ENCODE results near the gene ZMPSTE24.

DNA sequence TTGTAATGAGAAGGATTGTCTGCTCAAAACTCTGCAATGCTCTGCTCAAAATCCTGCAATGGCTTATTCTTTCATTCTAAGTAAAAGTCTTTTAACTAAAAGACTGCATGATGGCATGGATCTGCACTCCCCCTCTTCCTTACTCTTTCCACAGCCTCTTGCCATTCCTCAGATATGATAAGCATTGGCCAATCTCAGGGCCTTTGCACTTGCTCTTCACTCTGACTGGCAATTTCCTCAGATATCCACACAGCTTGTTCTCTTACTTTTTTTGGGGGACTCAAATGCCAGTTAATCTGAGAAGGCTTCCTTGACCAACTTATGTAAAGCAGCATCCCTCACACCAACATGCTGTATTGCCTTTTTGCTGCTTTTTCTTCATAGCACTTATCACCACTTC, 2.8 kb upstream of the ZMPSTE24 start:
- TF ChIP-seq, protein P1, sequence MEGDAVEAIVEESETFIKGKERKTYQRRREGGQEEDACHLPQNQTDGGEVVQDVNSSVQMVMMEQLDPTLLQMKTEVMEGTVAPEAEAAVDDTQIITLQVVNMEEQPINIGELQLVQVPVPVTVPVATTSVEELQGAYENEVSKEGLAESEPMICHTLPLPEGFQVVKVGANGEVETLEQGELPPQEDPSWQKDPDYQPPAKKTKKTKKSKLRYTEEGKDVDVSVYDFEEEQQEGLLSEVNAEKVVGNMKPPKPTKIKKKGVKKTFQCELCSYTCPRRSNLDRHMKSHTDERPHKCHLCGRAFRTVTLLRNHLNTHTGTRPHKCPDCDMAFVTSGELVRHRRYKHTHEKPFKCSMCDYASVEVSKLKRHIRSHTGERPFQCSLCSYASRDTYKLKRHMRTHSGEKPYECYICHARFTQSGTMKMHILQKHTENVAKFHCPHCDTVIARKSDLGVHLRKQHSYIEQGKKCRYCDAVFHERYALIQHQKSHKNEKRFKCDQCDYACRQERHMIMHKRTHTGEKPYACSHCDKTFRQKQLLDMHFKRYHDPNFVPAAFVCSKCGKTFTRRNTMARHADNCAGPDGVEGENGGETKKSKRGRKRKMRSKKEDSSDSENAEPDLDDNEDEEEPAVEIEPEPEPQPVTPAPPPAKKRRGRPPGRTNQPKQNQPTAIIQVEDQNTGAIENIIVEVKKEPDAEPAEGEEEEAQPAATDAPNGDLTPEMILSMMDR (IDR thresholded peaks at IDR 0.05) = no peak
- no peak for TF ChIP-seq POLR2A (IDR thresholded peaks at IDR 0.05)

Data from Peyer's patch (tissue), 4 donors.